ENCODE data around the gene CUX1. TPM values are rescaled to one million over a fixed set of nuclear protein-coding genes. Genes with fewer than 3 reads are reported as not detected.

Gene CUX1
- total and polyA plus RNA-seq, 2 donors (not counting 1 experiment from before 2014, with no cell fraction given): 22.7 to 38.1 TPM

GRCh38 chr7:101890749-101891523, 73.5 kb downstream of the CUX1 start:
- no peak overlapping the region for H3K4me2 ChIP-seq (ENCODE audit: extremely low read depth, insufficient read depth, low read length)
- no peak for TF ChIP-seq EZH2 (IDR thresholded peaks at IDR 0.05; ENCODE audit: low read length, missing control alignments)
- TF ChIP-seq CTCF (conservative IDR thresholded peaks at IDR 0.05 in 1 of 2, IDR thresholded peaks at IDR 0.05 in 1 of 2; ENCODE audit: low read depth in 1 of 2, low read length in 2 of 2): no peak
- H3K4me3 ChIP-seq (replicated peaks in 1 of 4; ENCODE audit: control extremely low read depth in 1 of 4, insufficient read depth in 1 of 4, low read depth in 3 of 4, low read length in 4 of 4): no peak overlapping the region
- H3K27me3 ChIP-seq (ENCODE audit: control insufficient read depth, insufficient read depth, low read length): no peaks in the 10 kb centered on the region
- no peak overlapping the region for H3K27ac ChIP-seq (ENCODE audit: insufficient read depth, low read length)
- peaks cover 10% of the 10 kb centered on the region for H3K79me2 ChIP-seq (ENCODE audit: control insufficient read depth, insufficient read depth, low read length)
- no peaks in the 10 kb centered on the region for H3K36me3 ChIP-seq (ENCODE audit: control insufficient read depth, insufficient read depth, low read length)
- H2AFZ ChIP-seq (ENCODE audit: low read length): no peak overlapping the region
- H3K9me3 ChIP-seq (ENCODE audit: control insufficient read depth, insufficient read depth, low read depth, low read length): no peaks in the 10 kb centered on the region
- no peaks in the 10 kb centered on the region for H4K20me1 ChIP-seq (ENCODE audit: control insufficient read depth, extremely low read depth, insufficient read depth, low read length)
- H3K9ac ChIP-seq (ENCODE audit: insufficient read depth, low read length): no peak overlapping the region
- no peak for DNase-seq (ENCODE audit: low read depth in 2 of 2)
- H3K4me1 ChIP-seq (ENCODE audit: control insufficient read depth, extremely low read depth, insufficient read depth, low read length): no peaks in the 10 kb centered on the region

- H3K9ac ChIP-seq (ENCODE audit: insufficient read depth, low read length): no peak overlapping the region
- H4K20me1 ChIP-seq (ENCODE audit: control insufficient read depth, extremely low read depth, insufficient read depth, low read length): no peaks in the 10 kb centered on the region
- no peaks in the 10 kb centered on the region for H3K27me3 ChIP-seq (ENCODE audit: control insufficient read depth, insufficient read depth, low read length)
- H3K36me3 ChIP-seq (ENCODE audit: control insufficient read depth, insufficient read depth, low read length): no peaks in the 10 kb centered on the region
- H3K4me3 ChIP-seq (replicated peaks in 1 of 4; ENCODE audit: control extremely low read depth in 1 of 4, insufficient read depth in 1 of 4, low read depth in 3 of 4, low read length in 4 of 4): peak overlapping the region in 1 of 4 experiments; percentile 16
- H3K27ac ChIP-seq (ENCODE audit: insufficient read depth, low read length): no peak overlapping the region
- TF ChIP-seq EZH2 (IDR thresholded peaks at IDR 0.05; ENCODE audit: low read length, missing control alignments) (no peak), CTCF (conservative IDR thresholded peaks at IDR 0.05 in 1 of 2, IDR thresholded peaks at IDR 0.05 in 1 of 2; ENCODE audit: low read depth in 1 of 2, low read length in 2 of 2) (no peak)
- H3K4me1 ChIP-seq (ENCODE audit: control insufficient read depth, extremely low read depth, insufficient read depth, low read length): no peaks in the 10 kb centered on the region
- peaks cover 9% of the 10 kb centered on the region for H3K79me2 ChIP-seq (ENCODE audit: control insufficient read depth, insufficient read depth, low read length)
- no peak overlapping the region for H2AFZ ChIP-seq (ENCODE audit: low read length)
- no peaks in the 10 kb centered on the region for H3K9me3 ChIP-seq (ENCODE audit: control insufficient read depth, insufficient read depth, low read depth, low read length)
- no peak overlapping the region for H3K4me2 ChIP-seq (ENCODE audit: extremely low read depth, insufficient read depth, low read length)
- peak; percentile 30 to 38 for DNase-seq (ENCODE audit: low read depth in 2 of 2)
Observed at GRCh38 chr7:101891936-101892640, 74.7 kb downstream of the CUX1 start.

- no peak overlapping the region for H3K9ac ChIP-seq (ENCODE audit: insufficient read depth, low read length)
- H3K4me2 ChIP-seq (ENCODE audit: extremely low read depth, insufficient read depth, low read length): no peak overlapping the region
- H4K20me1 ChIP-seq (ENCODE audit: control insufficient read depth, extremely low read depth, insufficient read depth, low read length): no peaks in the 10 kb centered on the region
- DNase-seq (ENCODE audit: low read depth in 2 of 2): no peak
- no peaks in the 10 kb centered on the region for H3K4me1 ChIP-seq (ENCODE audit: control insufficient read depth, extremely low read depth, insufficient read depth, low read length)
- no peaks in the 10 kb centered on the region for H3K9me3 ChIP-seq (ENCODE audit: control insufficient read depth, insufficient read depth, low read depth, low read length)
- no peak overlapping the region for H2AFZ ChIP-seq (ENCODE audit: low read length)
- no peak overlapping the region for H3K4me3 ChIP-seq (replicated peaks in 1 of 4; ENCODE audit: control extremely low read depth in 1 of 4, insufficient read depth in 1 of 4, low read depth in 3 of 4, low read length in 4 of 4)
- no peaks in the 10 kb centered on the region for H3K36me3 ChIP-seq (ENCODE audit: control insufficient read depth, insufficient read depth, low read length)
- H3K79me2 ChIP-seq (ENCODE audit: control insufficient read depth, insufficient read depth, low read length): peaks cover 9% of the 10 kb centered on the region
- TF ChIP-seq EZH2 (IDR thresholded peaks at IDR 0.05; ENCODE audit: low read length, missing control alignments): no peak
- TF ChIP-seq CTCF (conservative IDR thresholded peaks at IDR 0.05 in 1 of 2, IDR thresholded peaks at IDR 0.05 in 1 of 2; ENCODE audit: low read depth in 1 of 2, low read length in 2 of 2): no peak
- H3K27me3 ChIP-seq (ENCODE audit: control insufficient read depth, insufficient read depth, low read length): no peaks in the 10 kb centered on the region
- no peak overlapping the region for H3K27ac ChIP-seq (ENCODE audit: insufficient read depth, low read length)
Observed at GRCh38 chr7:101893341-101894082, 76.1 kb downstream of the CUX1 start.

All from fibroblast of lung (primary cell).